ENCODE measurements around the gene NDUFB6. TPM values are rescaled to one million over a fixed set of nuclear protein-coding genes. Genes with fewer than 3 reads are reported as not detected.
A peak's percentile ranks its signal among the peaks of the same experiment; 100 is the strongest.

NDUFB6 gene
- total and polyA plus RNA-seq, 10 donors, result 18.0 to 36.7 (median 26.1) TPM

DNA sequence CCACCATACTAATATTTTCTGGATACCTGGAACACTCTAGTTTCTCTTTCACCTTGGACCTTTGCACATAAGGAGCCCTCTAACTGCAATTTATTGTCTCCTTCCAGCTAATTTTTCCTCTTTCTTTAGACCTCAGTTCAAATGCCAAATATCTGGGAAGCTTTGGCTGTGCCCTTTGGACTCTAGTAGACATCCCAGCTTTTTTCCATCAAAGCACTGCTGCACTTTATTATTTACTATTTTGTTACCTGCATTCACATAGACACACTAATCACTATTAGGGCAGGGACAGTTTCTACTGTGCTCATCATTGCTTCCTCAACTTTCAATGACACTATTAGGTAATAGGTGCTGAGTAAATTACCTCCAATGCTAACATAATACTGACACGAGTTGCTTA is 49.0 kb downstream of the NDUFB6 start:
- Histone ChIP-seq H3K9me3 (peaks cover 0 to 4% (median under 1%) of the 10 kb centered on the region in 8 donors), H3K27me3 (replicated peaks in 1 of 7) (no peaks in the 10 kb centered on the region), H3K4me3 (peak overlapping the region in 2 of 8 donors; percentile 9 to 81), H3K36me3 (peaks cover 0 to 8% (median 0%) of the 10 kb centered on the region in 6 donors), H3K4me1 (peaks cover 25 to 73% (median 36%) of the 10 kb centered on the region in 6 donors), H3K27ac (no peak overlapping the region)
- TF ChIP-seq POLR2A (IDR thresholded peaks at IDR 0.05) (no peak), CTCF (IDR thresholded peaks at IDR 0.05 in 8 of 11, conservative IDR thresholded peaks at IDR 0.05 in 3 of 11) (no peak), POLR2AphosphoS5 (IDR thresholded peaks at IDR 0.05) (no peak)
- WGBS, 5 donors, result 39 to 87% (median 72%) methylated on average over 1 of the region's 1 CpG
- intact Hi-C loops (cut with DNase I; ENCODE audit: low total_unique reads), result no loop called here
- no peak for DNase-seq

DNA sequence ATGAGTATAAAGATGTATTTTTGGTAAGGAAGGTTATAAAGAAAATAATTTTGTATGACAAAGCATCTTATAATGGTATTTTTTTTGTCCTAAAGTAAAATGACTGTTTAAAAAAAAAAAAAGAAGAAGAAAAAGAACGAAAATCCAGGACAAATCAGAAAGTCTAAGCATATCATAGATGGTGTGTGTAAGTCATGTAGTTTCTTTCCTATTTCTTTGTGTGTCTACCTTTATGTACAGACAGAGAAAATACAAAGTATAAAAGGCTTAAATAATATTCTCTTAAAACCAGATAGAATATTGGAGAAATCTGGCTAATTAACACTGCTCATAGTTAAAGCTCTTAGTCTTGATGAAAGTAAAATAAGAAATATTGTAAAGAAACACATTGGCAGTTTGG is 54.7 kb downstream of the NDUFB6 start:
- 92 to 97% (median 95%) methylated on average over 1 of the region's 1 CpG for WGBS, 5 donors
- H3K4me3 ChIP-seq, result no peak overlapping the region
- H3K36me3 ChIP-seq, result peaks cover 0 to 34% (median 2%) of the 10 kb centered on the region in 6 donors
- peaks cover under 1 to 48% (median 7%) of the 10 kb centered on the region in 6 donors for H3K4me1 ChIP-seq
- H3K27me3 ChIP-seq (replicated peaks in 1 of 7), result no peaks in the 10 kb centered on the region
- intact Hi-C loops (cut with DNase I; ENCODE audit: low total_unique reads), result no loop called here
- no peak for DNase-seq
- H3K9me3 ChIP-seq, result peaks cover 0 to 23% (median 15%) of the 10 kb centered on the region in 8 donors
- H3K27ac ChIP-seq, result no peak overlapping the region
- TF ChIP-seq POLR2A (IDR thresholded peaks at IDR 0.05) (no peak), CTCF (IDR thresholded peaks at IDR 0.05 in 8 of 11, conservative IDR thresholded peaks at IDR 0.05 in 3 of 11) (no peak), POLR2AphosphoS5 (IDR thresholded peaks at IDR 0.05) (no peak)

GRCh38 chr9:32516241-32516640 is 56.7 kb downstream of the NDUFB6 start:
- Histone ChIP-seq H3K4me3 (no peak overlapping the region), H3K27ac (no peak overlapping the region), H3K27me3 (replicated peaks in 1 of 7) (no peaks in the 10 kb centered on the region), H3K4me1 (peaks cover 0 to 28% (median 0%) of the 10 kb centered on the region in 6 donors), H3K36me3 (peaks cover 0 to 34% (median 2%) of the 10 kb centered on the region in 6 donors), H3K9me3 (peaks cover 0 to 23% (median 15%) of the 10 kb centered on the region in 8 donors)
- intact Hi-C loops (cut with DNase I; ENCODE audit: low total_unique reads), result no loop called here
- TF ChIP-seq CTCF (IDR thresholded peaks at IDR 0.05 in 8 of 11, conservative IDR thresholded peaks at IDR 0.05 in 3 of 11) (no peak), POLR2AphosphoS5 (IDR thresholded peaks at IDR 0.05) (no peak), POLR2A (IDR thresholded peaks at IDR 0.05) (no peak)
- DNase-seq, result no peak

- TF ChIP-seq POLR2A (IDR thresholded peaks at IDR 0.05) (no peak), CTCF (IDR thresholded peaks at IDR 0.05 in 8 of 11, conservative IDR thresholded peaks at IDR 0.05 in 3 of 11) (no peak), POLR2AphosphoS5 (IDR thresholded peaks at IDR 0.05) (no peak)
- Histone ChIP-seq H3K4me1 (peaks cover 0 to 35% (median 0%) of the 10 kb centered on the region in 6 donors), H3K27ac (no peak overlapping the region), H3K4me3 (no peak overlapping the region), H3K27me3 (replicated peaks in 1 of 7) (no peaks in the 10 kb centered on the region), H3K36me3 (peaks cover 0 to 19% (median 0%) of the 10 kb centered on the region in 6 donors), H3K9me3 (peaks cover 0 to 3% (median 0%) of the 10 kb centered on the region in 8 donors)
- DNase-seq, result no peak
- intact Hi-C loops (cut with DNase I; ENCODE audit: low total_unique reads), result loop anchor here (10.0 kb wide), 1 partner anchor 64 kb away; no protein-coding TSS in a partner anchor
- WGBS, 5 donors, result 90 to 100% (median 100%) methylated on average over 1 of the region's 1 CpG
Observed at GRCh38 chr9:32508728-32509127, 64.2 kb downstream of the NDUFB6 start.

Data from spleen (tissue), 11 donors.